HG02798 (cell line): ENCODE data around the gene NDEL1.
"Not testable (repeated sequence)": the region's sequence is repeated elsewhere in the genome, so short reads cannot be mapped to it uniquely, and the experiment has no call there.

Source experiments
- ATAC-seq: cut with Tn5 transposase; IDR thresholded peaks from one replicate; pipeline ENCODE4 v1.9.1; 2021; ENCODE audit warnings: mild to moderate bottlenecking; ENCODE audit not compliant: unreplicated experiment, poor library complexity

Gene NDEL1, protein sequence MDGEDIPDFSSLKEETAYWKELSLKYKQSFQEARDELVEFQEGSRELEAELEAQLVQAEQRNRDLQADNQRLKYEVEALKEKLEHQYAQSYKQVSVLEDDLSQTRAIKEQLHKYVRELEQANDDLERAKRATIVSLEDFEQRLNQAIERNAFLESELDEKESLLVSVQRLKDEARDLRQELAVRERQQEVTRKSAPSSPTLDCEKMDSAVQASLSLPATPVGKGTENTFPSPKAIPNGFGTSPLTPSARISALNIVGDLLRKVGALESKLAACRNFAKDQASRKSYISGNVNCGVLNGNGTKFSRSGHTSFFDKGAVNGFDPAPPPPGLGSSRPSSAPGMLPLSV

DNA sequence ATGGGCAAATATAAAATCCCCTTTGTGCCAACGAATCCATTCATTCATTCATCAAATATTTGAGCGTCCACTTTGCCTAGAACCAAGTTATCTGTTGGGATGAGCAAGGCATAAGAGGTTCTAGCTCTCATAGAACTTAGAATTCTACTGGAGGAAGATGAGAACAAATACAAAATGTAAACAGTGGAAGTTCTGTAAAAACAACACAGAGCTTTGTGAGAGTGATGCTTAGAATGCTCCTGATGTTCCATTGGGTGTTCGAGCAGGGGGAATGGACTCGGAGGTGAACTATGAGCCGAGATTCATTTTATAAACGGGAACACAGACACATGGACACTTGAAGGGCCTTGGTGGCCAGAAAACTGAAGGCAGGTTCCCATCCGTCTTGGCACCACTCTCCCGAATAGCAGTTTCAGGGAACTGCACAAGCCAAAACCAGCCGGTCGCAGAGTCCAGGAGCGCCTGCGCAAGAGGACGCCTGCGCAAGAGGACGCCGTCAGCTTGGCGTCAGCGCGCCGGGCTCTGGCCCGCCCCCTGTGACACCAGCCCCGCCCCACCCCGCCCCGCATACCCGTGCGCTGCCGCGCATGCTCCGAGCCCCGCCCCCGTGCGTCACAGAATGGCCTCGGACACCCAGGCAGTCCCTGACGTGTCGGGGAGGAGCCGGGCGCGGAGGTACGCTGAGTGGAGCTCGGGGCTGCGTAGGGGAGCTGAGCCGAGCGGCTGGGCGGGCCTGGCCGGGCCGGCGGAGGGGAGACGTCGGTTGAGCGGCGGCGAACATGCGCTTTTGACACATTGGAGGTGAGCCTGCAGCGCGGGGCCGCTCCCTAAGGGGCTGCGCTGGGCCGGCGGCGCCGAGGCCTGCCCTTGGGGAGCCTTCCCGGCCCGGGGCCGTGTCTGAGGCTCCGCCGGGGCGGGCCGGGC lies at the start of gene NDEL1:
NDEL1 (plus strand) TSS at position 640 of the 924 bp plus-strand sequence. CDS start 8,388 bp downstream, outside the sequence.
- ATAC-seq, result peak; percentile 96

DNA sequence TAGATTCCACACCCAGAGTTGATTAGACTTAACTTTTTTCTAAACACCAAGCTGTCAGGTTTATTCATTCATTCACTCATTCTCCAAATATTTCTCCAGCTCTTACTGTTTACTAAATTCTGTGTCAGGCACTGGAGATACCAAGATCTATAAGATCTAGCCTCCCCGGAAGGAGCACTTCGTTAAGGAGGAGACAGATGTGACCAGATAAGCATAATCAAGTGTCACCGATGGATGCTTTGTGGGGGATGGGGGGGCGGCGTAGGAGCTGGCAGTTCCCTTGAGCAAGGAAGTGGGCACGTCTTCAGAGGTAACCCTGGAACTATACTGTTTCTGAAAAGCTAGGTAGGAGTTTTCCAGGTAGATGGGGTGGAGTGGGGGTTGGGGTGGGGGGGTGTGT lies 48.8 kb upstream of the NDEL1 start:
- ATAC-seq, result no peak

DNA sequence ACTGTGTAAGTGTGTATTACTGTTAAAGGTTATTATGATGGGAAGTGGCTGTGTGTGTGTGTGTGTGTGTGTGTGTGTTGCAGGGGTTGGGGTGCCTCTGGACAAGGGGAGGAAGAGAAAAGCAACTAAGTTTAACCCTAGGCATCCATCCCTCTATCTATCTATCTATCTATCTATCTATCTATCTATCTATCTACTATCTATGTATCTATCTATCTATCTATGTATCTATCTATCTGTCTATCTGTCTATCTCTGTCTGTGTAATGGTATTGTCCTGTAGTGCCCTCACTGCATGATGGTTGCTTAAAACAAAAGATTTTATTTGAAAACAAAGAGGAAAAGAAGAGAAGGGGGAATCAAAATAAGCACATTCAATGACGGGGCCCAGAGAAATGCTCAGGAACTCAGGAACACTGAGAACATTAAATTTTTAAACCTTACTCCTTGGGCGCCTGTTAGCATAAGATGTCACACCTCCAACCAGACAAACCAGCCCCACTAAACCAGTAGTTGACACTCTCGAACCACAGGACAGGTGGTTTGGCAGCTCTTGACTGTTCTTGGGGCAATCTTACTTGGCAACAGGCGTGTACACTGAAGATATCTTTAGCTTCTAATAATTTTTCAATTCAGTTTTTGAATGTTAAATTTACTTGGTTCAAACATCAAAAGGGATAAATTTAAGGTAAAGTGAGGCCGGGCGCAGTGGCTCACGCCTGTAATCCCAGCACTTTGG lies 47.6 kb upstream of the NDEL1 start:
- ATAC-seq, result no peak

DNA sequence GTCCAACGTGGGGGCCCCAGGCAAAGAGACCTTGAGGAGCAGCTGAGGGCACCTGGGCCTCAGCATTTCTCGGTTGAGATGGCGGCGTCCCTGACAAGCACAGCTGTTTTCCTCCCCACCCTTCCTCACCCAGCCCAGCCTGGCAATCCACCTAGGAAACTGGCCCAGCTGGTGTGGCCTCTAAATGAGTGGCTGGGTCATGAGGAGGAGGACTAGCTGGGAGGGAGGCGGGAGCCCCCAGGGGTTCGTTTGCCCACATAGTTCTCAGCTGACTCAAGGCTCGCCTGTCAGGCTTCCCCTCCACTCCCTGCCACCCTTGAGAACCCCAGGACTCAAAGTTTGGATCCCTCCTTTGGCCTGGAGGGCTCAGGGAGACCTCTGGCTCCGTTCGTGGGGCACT lies 44.0 kb upstream of the NDEL1 start:
- no peak for ATAC-seq

DNA sequence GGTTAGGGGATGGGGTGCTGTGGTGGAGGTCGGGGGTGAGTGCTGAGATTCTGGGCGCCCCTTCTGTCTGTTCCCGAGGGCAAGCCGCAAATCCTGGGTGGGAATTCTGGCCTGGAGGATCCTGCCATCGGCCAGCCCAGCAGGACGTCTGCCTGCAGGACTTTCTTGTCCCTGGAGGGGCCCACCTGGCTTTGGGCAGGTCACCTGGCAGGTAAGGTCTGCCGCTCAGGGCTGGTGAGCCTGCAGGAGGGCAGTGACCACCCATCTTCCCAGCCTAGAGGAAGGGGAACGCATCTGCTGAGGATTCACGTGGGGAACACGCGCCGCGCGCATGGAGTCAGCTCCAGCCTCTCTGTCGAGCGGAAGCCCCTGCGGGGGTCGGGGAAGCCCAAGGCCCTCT lies 43.4 kb upstream of the NDEL1 start:
- ATAC-seq, result no peak

DNA sequence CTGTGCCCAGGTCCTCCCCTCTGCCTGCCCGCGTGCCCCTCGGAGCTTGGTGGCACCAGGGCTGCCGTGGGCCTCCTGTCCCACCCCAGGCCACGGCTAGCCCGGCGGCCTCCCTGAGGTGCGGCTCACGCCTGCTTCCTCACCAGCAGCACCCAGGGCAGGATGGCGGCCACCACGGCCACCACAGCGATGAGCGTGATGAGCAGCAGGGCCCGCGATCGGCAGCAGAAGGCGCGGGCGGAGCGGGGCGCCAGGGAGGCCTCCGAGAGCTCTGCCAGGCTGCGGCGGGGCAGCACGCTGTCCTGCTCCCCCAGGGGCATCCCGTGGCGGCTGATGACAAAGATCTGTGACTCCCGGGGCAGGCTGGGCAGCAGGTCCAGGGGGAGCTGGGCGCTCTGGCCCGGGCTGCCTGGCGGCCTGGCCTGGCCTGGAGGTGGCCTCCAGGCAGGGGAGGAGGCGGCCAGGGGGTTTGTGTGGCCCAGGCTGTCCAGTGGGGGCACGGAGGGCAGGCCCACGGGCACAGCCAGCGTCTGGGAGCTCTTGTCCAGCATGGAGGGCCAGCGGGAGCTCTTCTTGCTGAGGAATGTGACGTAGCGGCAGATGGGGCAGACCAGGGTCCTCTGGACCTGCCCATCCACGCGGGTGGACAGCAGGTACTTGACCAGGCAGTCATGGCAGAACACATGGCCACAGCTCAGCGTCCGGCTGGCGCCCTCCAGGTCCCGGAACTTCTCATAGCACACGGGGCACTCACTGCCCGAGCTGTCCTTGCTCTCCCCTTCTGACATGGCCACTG lies 42.8 kb upstream of the NDEL1 start:
- no peak for ATAC-seq

DNA sequence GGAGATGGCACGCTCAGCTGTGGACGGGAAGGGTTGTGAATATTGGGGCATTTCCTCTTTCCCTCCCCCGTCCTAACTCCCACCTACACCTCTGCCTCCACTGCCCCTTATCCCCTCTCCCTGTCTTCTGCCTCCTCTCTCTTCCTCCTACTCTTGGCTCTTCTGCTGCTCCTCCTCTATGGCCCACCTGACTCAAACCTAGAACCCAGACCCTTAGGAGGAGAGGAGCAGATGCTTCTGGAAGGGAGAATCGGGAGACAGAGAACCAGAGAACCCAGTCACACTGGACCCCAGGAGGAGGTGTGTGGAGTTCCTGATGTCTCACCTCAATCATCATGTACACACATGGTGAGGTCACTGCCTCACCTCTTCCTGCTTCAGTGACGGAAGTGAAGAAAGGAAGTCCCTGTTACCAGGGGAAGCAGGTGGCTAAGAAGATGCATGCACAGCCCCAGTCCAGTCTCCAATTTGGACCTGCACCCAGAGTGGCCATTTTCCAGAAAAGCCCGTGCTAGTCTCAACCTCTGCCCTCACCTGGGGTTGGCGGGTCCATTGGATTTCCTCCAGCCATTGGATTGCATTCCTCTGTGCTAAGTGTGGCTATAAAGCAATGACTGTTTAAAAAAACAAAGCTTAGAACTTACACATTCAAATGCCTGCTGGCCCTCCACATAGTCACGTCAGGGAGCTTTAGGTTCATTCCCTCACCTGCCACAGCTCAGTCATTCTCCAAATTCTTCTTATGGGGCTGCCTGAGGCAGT lies 42.0 kb upstream of the NDEL1 start:
- no peak for ATAC-seq

DNA sequence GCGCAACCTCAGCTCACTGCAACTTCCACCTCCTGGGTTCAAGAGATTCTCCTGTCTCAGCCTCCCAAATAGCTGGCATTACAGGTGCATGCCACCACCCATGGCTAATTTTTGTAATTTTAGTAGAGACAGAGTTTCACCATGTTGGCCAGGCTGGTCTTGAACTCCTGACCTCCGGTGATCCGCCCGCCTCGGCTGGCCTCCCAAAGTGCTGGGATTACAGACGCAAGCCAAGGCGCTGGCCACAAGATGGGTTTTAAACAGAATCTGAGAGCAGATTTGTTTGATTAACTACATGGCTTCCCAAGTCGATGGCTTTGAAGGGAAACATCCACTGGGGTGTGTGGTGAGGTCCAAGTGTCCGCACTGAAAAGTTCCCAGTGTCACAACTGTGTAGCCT lies 41.2 kb upstream of the NDEL1 start:
- ATAC-seq, result not testable (repeated sequence)

DNA sequence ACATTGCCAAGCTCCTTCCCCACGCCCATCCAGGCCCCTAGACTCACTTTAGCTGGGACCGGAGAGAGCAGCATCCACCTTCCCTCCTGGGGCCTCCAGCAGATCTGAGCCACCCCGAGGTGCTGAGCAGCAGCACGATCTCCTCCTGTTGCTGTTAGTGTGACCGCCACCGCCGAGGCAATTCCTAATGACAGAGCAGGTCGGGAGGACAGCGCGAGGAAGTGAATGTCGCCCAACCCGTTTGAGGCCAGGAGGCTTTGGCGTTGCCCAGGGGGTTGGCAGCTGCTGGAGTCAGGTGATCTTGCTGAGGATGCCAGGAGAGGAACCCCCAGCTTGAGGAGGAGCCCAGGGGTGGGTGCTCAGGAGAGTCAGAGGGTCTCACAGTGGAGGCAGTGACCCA lies 38.0 kb upstream of the NDEL1 start, which contains the start of gene RNF222:
RNF222 (minus strand) TSS at position 192 of the 400 bp plus-strand sequence. CDS start 4,366 bp downstream, outside the sequence.
- no peak for ATAC-seq

DNA sequence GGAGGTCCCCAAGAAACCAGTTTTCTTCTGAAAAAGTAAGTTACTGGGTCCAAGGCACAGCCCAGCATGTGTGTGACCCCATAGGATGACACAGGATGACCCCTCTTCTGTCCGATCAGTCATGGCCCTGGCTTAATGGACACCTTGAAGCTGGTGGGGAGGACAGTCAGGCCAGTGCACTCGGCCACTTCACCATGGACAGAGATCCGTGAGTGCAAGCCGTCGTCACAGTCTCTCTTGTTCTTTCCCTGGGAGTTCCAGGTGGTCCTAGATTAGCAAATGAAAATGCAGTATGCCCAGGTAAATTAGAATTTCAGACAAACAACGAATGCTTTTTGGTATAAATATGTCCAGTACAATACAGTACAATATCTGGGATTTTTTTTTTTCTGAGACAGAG lies 36.7 kb upstream of the NDEL1 start:
- ATAC-seq, result no peak

DNA sequence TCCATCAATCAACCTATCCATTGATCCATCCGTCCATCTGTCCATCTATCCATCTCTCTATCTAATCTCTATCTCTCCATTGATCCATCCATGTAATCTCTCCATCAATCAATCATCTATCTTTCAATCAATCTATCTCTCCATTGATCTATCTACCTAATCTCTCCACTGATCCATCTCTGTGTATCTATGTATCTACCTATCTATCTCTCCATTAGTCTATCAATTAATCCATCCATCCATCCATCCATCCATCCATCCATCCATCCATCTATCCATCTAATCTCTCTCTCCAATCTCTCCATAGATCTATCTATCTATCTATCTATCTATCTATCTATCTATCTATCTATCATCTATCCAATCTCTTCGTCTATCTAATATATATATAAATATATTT lies 34.6 kb upstream of the NDEL1 start:
- ATAC-seq, result no peak

DNA sequence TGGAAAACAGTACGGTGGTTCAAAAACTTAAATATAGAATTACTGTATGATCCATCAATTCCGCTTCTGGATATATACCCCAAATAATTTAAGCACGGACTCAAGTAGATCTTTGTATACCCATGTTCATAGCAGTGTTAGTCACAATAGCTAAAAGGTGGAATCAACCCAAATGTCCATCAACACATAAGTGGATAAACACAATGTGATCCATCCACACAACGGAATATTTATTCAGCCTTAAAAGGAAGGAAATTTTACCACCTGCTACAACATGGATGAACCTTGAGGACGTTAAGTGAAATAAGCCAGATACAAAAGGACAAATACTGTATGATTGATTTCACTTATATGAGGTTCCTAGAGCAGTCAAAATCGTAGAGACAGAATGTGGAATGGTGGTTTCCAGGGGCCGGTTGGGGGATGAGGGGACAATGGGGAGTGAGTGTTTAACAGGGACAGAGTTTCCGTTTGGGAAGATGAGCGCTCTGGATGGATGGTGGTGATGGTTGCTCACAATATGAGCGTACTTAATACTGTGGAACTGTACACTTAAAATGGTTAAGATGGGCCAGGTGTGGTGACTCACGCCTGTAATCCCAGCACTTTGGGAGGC lies 32.7 kb upstream of the NDEL1 start:
- no peak for ATAC-seq

DNA sequence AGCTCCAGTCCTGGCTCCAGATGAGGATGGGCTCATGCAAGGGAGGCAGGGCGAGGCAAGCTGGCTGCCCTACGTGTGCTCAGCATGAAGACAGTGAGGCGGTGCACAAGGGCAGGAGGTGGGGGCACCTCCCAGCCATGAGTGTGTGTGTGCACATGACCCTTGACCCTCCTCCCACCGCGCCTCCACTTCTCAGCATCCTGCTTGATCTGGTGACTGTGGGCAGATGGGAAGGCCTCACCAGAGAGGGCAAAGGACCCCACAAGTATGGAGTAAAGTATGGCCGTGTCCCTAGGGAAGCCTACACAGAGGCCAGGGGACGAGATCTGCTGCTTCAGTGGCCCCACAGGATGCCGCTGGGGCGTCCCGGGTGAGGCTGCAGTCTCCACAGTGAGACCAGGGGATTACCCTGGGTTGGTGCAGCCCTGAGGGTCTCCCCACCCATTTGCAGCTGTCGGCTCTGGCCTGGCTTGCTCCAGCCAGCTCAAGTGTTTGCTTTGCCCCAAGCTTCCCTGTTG lies 30.1 kb upstream of the NDEL1 start:
- no peak for ATAC-seq

DNA sequence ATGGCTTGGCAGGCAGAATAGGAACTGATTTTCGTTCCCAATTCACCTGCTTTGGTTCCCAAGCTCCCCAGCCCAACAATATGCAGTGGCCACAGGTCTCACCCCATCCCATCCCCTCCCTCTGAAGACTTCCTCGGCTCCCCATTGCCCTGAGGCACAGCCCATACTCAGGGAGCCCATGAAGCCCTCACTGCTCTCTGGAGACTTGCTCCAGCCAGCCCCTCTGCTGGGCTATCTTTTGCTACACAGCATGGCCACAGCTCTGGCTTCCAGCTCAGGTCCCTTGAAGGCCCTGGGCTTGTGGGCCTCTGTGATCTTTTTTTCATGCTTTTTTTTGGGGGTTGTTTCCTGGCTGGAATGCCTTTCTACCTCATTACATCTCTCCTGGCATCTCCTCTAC lies 29.5 kb upstream of the NDEL1 start:
- ATAC-seq, result no peak

DNA sequence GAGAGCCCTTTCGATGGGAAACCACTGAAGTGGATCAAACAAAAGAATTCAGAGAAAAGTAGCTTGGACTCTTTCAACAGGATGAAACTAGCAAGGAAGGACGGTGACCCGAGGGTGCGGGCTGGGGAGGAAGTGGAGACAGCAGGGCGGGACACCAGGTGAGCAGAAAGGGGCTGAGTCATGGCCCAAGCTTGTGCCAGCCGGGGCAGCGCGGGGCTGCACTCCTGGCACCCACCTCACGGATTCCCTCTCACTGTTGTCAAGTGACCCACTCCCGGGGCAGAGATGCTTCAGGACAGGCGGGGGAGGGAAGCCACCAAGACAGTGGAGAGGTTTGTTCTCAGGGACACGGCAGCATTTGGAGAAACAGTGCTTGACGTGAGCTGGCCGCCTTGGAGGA lies 27.3 kb upstream of the NDEL1 start:
- ATAC-seq, result no peak

DNA sequence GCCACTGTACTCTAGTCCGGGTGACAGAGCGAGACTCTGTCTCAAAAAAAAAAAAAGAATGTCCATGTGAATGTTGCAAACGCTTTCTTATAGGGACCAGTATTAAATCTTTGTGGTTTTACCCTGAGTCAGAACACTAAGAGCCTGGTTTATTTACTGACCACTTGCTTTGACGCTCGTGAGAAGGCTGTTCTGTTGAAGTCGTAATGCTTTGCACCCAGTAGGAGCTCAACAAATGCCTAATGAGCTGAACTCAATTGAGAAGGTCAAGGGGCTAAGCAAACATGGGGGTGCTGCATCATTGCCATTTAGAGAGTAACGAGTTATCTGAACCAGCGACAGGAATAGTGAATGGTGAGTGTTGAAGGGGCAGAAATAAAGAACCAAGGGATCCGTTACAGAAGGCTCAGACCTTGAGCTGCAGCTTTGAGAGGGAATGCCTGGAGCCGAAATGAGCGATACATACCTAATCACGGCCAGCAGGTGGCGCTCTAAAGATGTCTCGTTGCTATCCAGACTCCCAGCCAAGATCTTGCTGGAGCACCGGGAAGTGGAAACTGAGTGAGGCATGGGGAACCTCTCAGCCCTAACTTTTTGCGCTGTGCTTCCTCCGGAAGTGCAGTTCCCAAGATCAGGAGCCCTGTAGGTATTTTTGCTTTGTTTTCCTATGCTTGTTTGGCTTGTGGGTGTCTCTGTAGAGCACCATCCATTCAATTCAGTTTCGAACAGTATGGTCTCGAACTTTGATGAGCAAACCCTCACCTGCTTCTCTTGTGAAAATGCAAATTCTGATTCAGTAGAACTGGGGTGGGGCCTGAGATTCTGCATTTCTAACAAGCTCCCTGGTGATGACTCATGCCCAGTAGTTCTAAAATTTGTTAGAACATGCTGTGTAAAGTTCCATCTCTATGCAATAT lies 25.5 kb upstream of the NDEL1 start:
- peak; percentile 56 for ATAC-seq

DNA sequence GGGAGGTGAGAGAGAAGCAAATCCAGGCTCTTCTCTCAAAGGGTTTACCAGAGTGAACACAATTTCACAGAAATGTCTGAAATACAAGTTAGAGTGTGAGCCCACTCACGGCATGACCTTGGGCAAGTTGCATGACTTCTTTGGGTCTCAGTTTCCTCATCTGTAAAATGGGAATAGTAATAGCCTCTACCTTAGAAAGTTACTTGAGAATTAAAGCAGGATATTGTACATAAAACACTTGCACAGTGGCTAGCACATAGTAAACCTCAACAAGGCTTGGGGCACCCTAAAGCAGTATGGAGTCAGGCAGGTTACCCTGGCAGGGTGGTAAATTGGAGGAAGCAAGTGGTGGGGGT lies 24.8 kb upstream of the NDEL1 start:
- no peak for ATAC-seq

DNA sequence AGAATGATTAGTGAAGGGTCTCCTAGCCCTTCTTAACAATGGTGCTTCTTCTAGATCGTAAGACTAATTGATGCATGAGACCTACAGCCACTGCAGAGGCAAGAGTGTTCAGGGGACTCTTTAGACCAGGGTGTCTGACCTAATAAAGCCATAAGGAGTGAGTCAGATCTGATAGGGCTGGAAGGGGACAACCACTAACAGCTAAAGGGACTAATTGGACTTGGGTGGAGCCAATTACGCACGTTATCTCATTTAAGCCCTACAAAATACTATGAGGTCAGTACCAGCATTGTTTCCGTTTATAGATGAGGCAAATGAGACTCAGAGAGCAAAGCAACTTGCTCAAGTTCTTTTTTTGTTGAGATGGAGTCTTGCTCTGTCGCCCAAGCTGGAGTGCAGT lies 23.6 kb upstream of the NDEL1 start:
- ATAC-seq, result no peak
